Right ventricle myocardium inferior (tissue), 1 donor: Measurements from ENCODE around the gene STK38L. TPM values are rescaled to one million over a fixed set of nuclear protein-coding genes. Genes with fewer than 3 reads are reported as not detected.

Source experiments
- ATAC-seq: fragments of 200-7000 bp; cut with Tn5 transposase; one replicate; pipeline ENCODE4 v1.9.1; 2020; ENCODE audit warnings: mild to moderate bottlenecking, moderate library complexity
- DNase-seq: peaks from one replicate; pipeline ENCODE4 v3.0.0; 2021; ENCODE audit errors: missing footprints
- intact Hi-C: fragments of 100-400 bp; cut with DNase I; formaldehyde crosslinking; loops from one replicate; pipeline ENCODE4 v1.11.0; 2022
- long read RNA-seq: library from polyadenylated mRNA; unstranded; transcript quantifications from one replicate; pipeline ENCODE4 v2.0.0, GENCODE V29; 2021
- total RNA-seq: library from RNA; stranded (reverse); fragmentation: NEBNext Ultra II Directional; extraction: Animal tissue kit (Norgen Biotek cat#: 25700); gene quantifications from one replicate; pipeline ENCODE4 v1.2.1, GENCODE V29; 2021
- donor health status: DM: no; HTN: yes; CAD: no; lungs with severe emphysema.

The STK38L gene
- total RNA-seq = 48.7 TPM
- long read RNA-seq, full-length matches to known transcripts = 25 of 38 reads
- long read RNA-seq, partial matches to known transcripts = 2 of 38 reads
- long read RNA-seq, other reads (novel, unspliced or antisense) = 11 of 38 reads

- intact Hi-C loops = loop anchor here (1.0 to 5.0 kb wide), 2 partner anchors 102 to 222 kb away; partner anchors contain the start of gene MED21
- ATAC-seq = peak; percentile 99
Observed at GRCh38 chr12:27243804-27244688, at the start of gene STK38L. Gene STK38L (plus strand): TSS chr12:27244286. CDS start chr12:27297721, 53,435 bp downstream.

GRCh38 chr12:27194644-27195043 lies 49.4 kb upstream of the STK38L start:
- DNase-seq (no peak), ATAC-seq (no peak)
- intact Hi-C loops = loop anchor here (10.0 kb wide), 1 partner anchor 90 kb away; no protein-coding TSS in a partner anchor

More at GRCh38 chr12:27243804-27244688, at the start of gene STK38L:
- DNase-seq = peak; percentile 99

GRCh38 chr12:27198036-27198435 lies 46.0 kb upstream of the STK38L start:
- intact Hi-C loops = loop anchor here (10.0 kb wide), 1 partner anchor 87 kb away; no protein-coding TSS in a partner anchor
- DNase-seq = no peak
- ATAC-seq = no peak

- intact Hi-C loops = loop anchor here (10.0 kb wide), 1 partner anchor 85 kb away; no protein-coding TSS in a partner anchor
- DNase-seq = no peak
Observed at GRCh38 chr12:27199638-27200300, 44.3 kb upstream of the STK38L start.

GRCh38 chr12:27201169-27201568 lies 42.9 kb upstream of the STK38L start:
- ATAC-seq = peak; percentile 52
- DNase-seq = no peak
- intact Hi-C loops = no loop called here

More at GRCh38 chr12:27199638-27200300, 44.3 kb upstream of the STK38L start:
- ATAC-seq = no peak

GRCh38 chr12:27206801-27207502 lies 37.1 kb upstream of the STK38L start:
- DNase-seq (no peak), ATAC-seq (no peak)
- intact Hi-C loops = no loop called here

- intact Hi-C loops = no loop called here
- no peak for ATAC-seq
Observed at GRCh38 chr12:27207615-27208413, 36.3 kb upstream of the STK38L start.

GRCh38 chr12:27208414-27208750 lies 35.7 kb upstream of the STK38L start:
- intact Hi-C loops = no loop called here
- no peak for DNase-seq
- ATAC-seq = no peak

More at GRCh38 chr12:27207615-27208413, 36.3 kb upstream of the STK38L start:
- no peak for DNase-seq

- intact Hi-C loops = no loop called here
- ATAC-seq (no peak), DNase-seq (no peak)
Observed at GRCh38 chr12:27209257-27209910, 34.7 kb upstream of the STK38L start.

- no peak for ATAC-seq
- intact Hi-C loops = no loop called here
- DNase-seq = no peak
Observed at GRCh38 chr12:27210187-27210586, 33.9 kb upstream of the STK38L start.

GRCh38 chr12:27212861-27213260 lies 31.2 kb upstream of the STK38L start:
- no peak for DNase-seq
- ATAC-seq = no peak
- intact Hi-C loops = no loop called here

GRCh38 chr12:27213304-27213703 lies 30.8 kb upstream of the STK38L start:
- ATAC-seq = no peak

GRCh38 chr12:27213830-27214787 lies 30.0 kb upstream of the STK38L start:
- intact Hi-C loops = no loop called here
- DNase-seq (no peak), ATAC-seq (no peak)

More at GRCh38 chr12:27213304-27213703, 30.8 kb upstream of the STK38L start:
- no peak for DNase-seq
- intact Hi-C loops = no loop called here

- DNase-seq (no peak), ATAC-seq (no peak)
- intact Hi-C loops = no loop called here
Observed at GRCh38 chr12:27217590-27217989, 26.5 kb upstream of the STK38L start.

GRCh38 chr12:27219693-27220054 lies 24.4 kb upstream of the STK38L start:
- no peak for DNase-seq
- intact Hi-C loops = no loop called here
- ATAC-seq = no peak

- DNase-seq = no peak
- intact Hi-C loops = no loop called here
- no peak for ATAC-seq
Observed at GRCh38 chr12:27220055-27220987, 23.8 kb upstream of the STK38L start.
